Parathyroid adenoma (tissue), 2 donors: Measurements from ENCODE around the gene MYLK.

ENCODE experiments used
- H2AFZ ChIP-seq: fragments of 300-600 bp; sonication (generic); one replicate; pipeline ENCODE4 v1.7.0; 2017; ENCODE audit warnings: antibody characterized with exemption, mild to moderate bottlenecking
- H3K27ac ChIP-seq: fragments of 300-600 bp; sonication (generic); one replicate; pipeline ENCODE4 v1.7.0; 2017
- H3K27me3 ChIP-seq: fragments of 300-600 bp; sonication (generic); one replicate; pipeline ENCODE4 v1.7.0; 2017; ENCODE audit warnings: low read length; ENCODE audit not compliant: control insufficient read depth, insufficient read depth
- H3K36me3 ChIP-seq: fragments of 300-600 bp; sonication (generic); one replicate; pipeline ENCODE4 v1.7.0; 2017; ENCODE audit warnings: low read length; ENCODE audit not compliant: control insufficient read depth, insufficient read depth
- H3K4me1 ChIP-seq: fragments of 300-600 bp; sonication (generic); one replicate; pipeline ENCODE4 v1.7.0; 2017; ENCODE audit warnings: control low read depth
- H3K4me2 ChIP-seq: fragments of 300-600 bp; sonication (generic); one replicate; pipeline ENCODE4 v1.7.0; 2017; ENCODE audit warnings: low read length
- H3K4me3 ChIP-seq: fragments of 300-600 bp; sonication (generic); one replicate; pipeline ENCODE4 v1.7.0; 2017; ENCODE audit warnings: low read depth, low read length
- H3K79me2 ChIP-seq: fragments of 300-600 bp; sonication (generic); one replicate; pipeline ENCODE4 v1.7.0; 2017; ENCODE audit warnings: control low read depth
- H3K9ac ChIP-seq: fragments of 300-600 bp; sonication (generic); one replicate; pipeline ENCODE4 v1.7.0; 2017; ENCODE audit warnings: mild to moderate bottlenecking
- H3K9me3 ChIP-seq: fragments of 300-600 bp; sonication (generic); one replicate; pipeline ENCODE4 v1.7.0; 2017; ENCODE audit warnings: low read length; ENCODE audit not compliant: control insufficient read depth
- CTCF ChIP-seq: fragments of 300-600 bp; sonication (generic); IDR thresholded peaks from one replicate; pipeline ENCODE4 v1.7.0; 2017; ENCODE audit warnings: antibody characterized with exemption, mild to moderate bottlenecking
- donor health status: primary hyperparathyroidism.

MYLK gene

GRCh38 chr3:123658118-123658851, 225.8 kb downstream of the MYLK start:
- Histone ChIP-seq H3K9ac (no peak overlapping the region), H3K27me3 (no peaks in the 10 kb centered on the region), H3K9me3 (no peaks in the 10 kb centered on the region), H3K79me2 (no peaks in the 10 kb centered on the region), H2AFZ (no peak overlapping the region), H3K36me3 (no peaks in the 10 kb centered on the region), H3K4me3 (no peak overlapping the region), H3K4me2 (no peak overlapping the region), H3K27ac (no peak overlapping the region), H3K4me1 (peaks cover 16% of the 10 kb centered on the region)
- TF ChIP-seq CTCF = no peak

GRCh38 chr3:123657568-123657967, 226.6 kb downstream of the MYLK start:
- Histone ChIP-seq H3K27ac (no peak overlapping the region), H3K79me2 (no peaks in the 10 kb centered on the region), H3K4me3 (no peak overlapping the region), H2AFZ (no peak overlapping the region), H3K4me1 (peaks cover 16% of the 10 kb centered on the region), H3K4me2 (no peak overlapping the region), H3K9me3 (no peaks in the 10 kb centered on the region), H3K36me3 (no peaks in the 10 kb centered on the region), H3K27me3 (no peaks in the 10 kb centered on the region), H3K9ac (no peak overlapping the region)
- no peak for TF ChIP-seq CTCF

GRCh38 chr3:123657111-123657510, 227.0 kb downstream of the MYLK start:
- TF ChIP-seq CTCF = no peak
- Histone ChIP-seq H3K9me3 (no peaks in the 10 kb centered on the region), H3K9ac (no peak overlapping the region), H2AFZ (no peak overlapping the region), H3K27me3 (no peaks in the 10 kb centered on the region), H3K27ac (peak overlapping the region; percentile 3), H3K79me2 (no peaks in the 10 kb centered on the region), H3K4me3 (no peak overlapping the region), H3K4me2 (no peak overlapping the region), H3K4me1 (peaks cover 16% of the 10 kb centered on the region), H3K36me3 (no peaks in the 10 kb centered on the region)

GRCh38 chr3:123656691-123657090, 227.4 kb downstream of the MYLK start:
- Histone ChIP-seq H3K4me1 (peaks cover 16% of the 10 kb centered on the region), H3K9me3 (no peaks in the 10 kb centered on the region), H3K4me3 (no peak overlapping the region), H3K9ac (no peak overlapping the region), H3K79me2 (no peaks in the 10 kb centered on the region), H3K36me3 (no peaks in the 10 kb centered on the region), H3K27me3 (no peaks in the 10 kb centered on the region), H3K4me2 (no peak overlapping the region), H3K27ac (no peak overlapping the region), H2AFZ (no peak overlapping the region)
- TF ChIP-seq CTCF = no peak

- no peak overlapping the region for H2AFZ ChIP-seq
- TF ChIP-seq CTCF = no peak
- H3K9ac ChIP-seq = no peak overlapping the region
- no peaks in the 10 kb centered on the region for H3K9me3 ChIP-seq
- H3K79me2 ChIP-seq = no peaks in the 10 kb centered on the region
- H3K27ac ChIP-seq = no peak overlapping the region
- peaks cover 13% of the 10 kb centered on the region for H3K4me1 ChIP-seq
- H3K4me2 ChIP-seq = no peak overlapping the region
- no peaks in the 10 kb centered on the region for H3K27me3 ChIP-seq
- H3K4me3 ChIP-seq = no peak overlapping the region
- no peaks in the 10 kb centered on the region for H3K36me3 ChIP-seq
Observed at GRCh38 chr3:123656274-123656673, 227.9 kb downstream of the MYLK start.
